A549 (cell line): Measurements from ENCODE around the gene SH3TC2. TPM values are rescaled to one million over a fixed set of nuclear protein-coding genes. Genes with fewer than 3 reads are reported as not detected.
A peak's percentile ranks its signal among the peaks of the same experiment; 100 is the strongest.

Experiments used
- ATAC-seq, 2 experiments: fragments of 200-7000 bp in 1 of 2; fragments of >200 bp in 1 of 2; cut with Nextera tagmentation in 1 of 2; cut with Tn5 transposase in 1 of 2; 3 replicates each; pipeline versions ENCODE4 v1.8.0 to v1.9.1; 2018 to 2020; ENCODE audit warnings: mild to moderate bottlenecking in 1 of 2, moderate library complexity in 1 of 2
- CTCF ChIA-PET: fragments of 300-600 bp; sonication (Branson Sonifier 250); formaldehyde crosslinking; extraction: SDS; loops from one replicate; lab custom pipeline; 2021; ENCODE audit warnings: antibody characterized with exemption, inconsistent platforms; lab: Yijun Ruan, JAX
- POLR2A ChIA-PET: fragments of 350-600 bp; formaldehyde crosslinking; extraction: SDS; loops from one replicate; lab custom pipeline; 2021; ENCODE audit warnings: antibody characterized with exemption, inconsistent platforms; lab: Yijun Ruan, JAX
- DNase-seq, 2 experiments: peaks; one replicate each; pipeline versions ENCODE4 v3.0.0 to v3.0.0-alpha.2; 2011 to 2016; ENCODE audit warnings: low read depth in 1 of 2, low spot score in 1 of 2
- FAIRE-seq: peaks from 2 replicates; lab custom pipeline; 2011; peaks lifted over from hg19 to GRCh38; lab: Jason Lieb, UNC
- H3K27ac ChIP-seq, 2 experiments: fragments of >200 bp; sonication (Bioruptor Twin); formaldehyde crosslinking; 3 replicates each; pipeline ENCODE4 v1.5.1; 2016 to 2017
- H3K4me1 ChIP-seq: fragments of >200 bp; sonication (Bioruptor Twin); formaldehyde crosslinking; 3 replicates; pipeline ENCODE4 v1.6.1; 2016
- H3K4me2 ChIP-seq: fragments of >200 bp; sonication (Bioruptor Twin); formaldehyde crosslinking; 3 replicates; pipeline ENCODE4 v1.6.1; 2016
- H3K4me3 ChIP-seq: fragments of >200 bp; sonication (Bioruptor Twin); formaldehyde crosslinking; 3 replicates; pipeline ENCODE4 v1.5.1; 2016
- H3K9me3 ChIP-seq: fragments of >200 bp; sonication (Bioruptor Twin); formaldehyde crosslinking; 3 replicates; pipeline ENCODE4 v1.6.1; 2016
- BCL3 ChIP-seq: fragments of >200 bp; sonication (Bioruptor Twin); formaldehyde crosslinking; IDR thresholded peaks from 3 replicates; pipeline ENCODE4 v1.6.1; 2016
- BHLHE40 ChIP-seq: IDR thresholded peaks from 2 replicates; pipeline ENCODE4 v1.6.1; 2012; ENCODE audit warnings: low read depth, low read length, inconsistent platforms
- CEBPB ChIP-seq, 2 experiments: fragments of >200 bp in 1 of 2; sonication (Bioruptor Twin) in 1 of 2; formaldehyde crosslinking in 1 of 2; IDR thresholded peaks; 2 replicates each; pipeline ENCODE4 v1.6.1; 2012 to 2016
- FOSL2 ChIP-seq, 2 experiments: fragments of 450-650 bp in 1 of 2; fragments of >200 bp in 1 of 2; sonication (Bioruptor Twin) in 1 of 2; formaldehyde crosslinking; IDR thresholded peaks; 2 replicates each; pipeline versions ENCODE4 v1.5.0 to v1.6.1; 2016 to 2020; ENCODE audit warnings: mild to moderate bottlenecking in 1 of 2, moderate library complexity in 1 of 2
- HOXB5 ChIP-seq: fragments of 250-450 bp; sonication (Bioruptor Pico); IDR thresholded peaks from 2 replicates; pipeline ENCODE4 v1.5.0; 2020; ENCODE audit warnings: mild to moderate bottlenecking, moderate library complexity
- JUN ChIP-seq, 2 experiments: fragments of >200 bp; sonication (Bioruptor Twin); formaldehyde crosslinking; IDR thresholded peaks; 2 replicates in 1 of 2; 3 replicates in 1 of 2; pipeline ENCODE4 v1.6.1; 2016 to 2017
- KDM5A ChIP-seq: fragments of 200-600 bp; sonication (generic); IDR thresholded peaks from 2 replicates; pipeline ENCODE4 v1.6.1; 2016; ENCODE audit warnings: antibody characterized with exemption, mild to moderate bottlenecking
- MYC ChIP-seq: IDR thresholded peaks from 2 replicates; pipeline ENCODE4 v1.6.1; 2012; ENCODE audit warnings: mild to moderate bottlenecking, inconsistent platforms, low read length, improper control_type of control experiment, borderline replicate concordance
- PBX3 ChIP-seq: IDR thresholded peaks from 2 replicates; pipeline ENCODE4 v1.6.1; 2012
- PHF8 ChIP-seq: fragments of 200-600 bp; sonication (generic); IDR thresholded peaks from 2 replicates; pipeline ENCODE4 v1.6.1; 2016; ENCODE audit warnings: low read depth, mild to moderate bottlenecking, antibody characterized with exemption, moderate library complexity, borderline replicate concordance
- POLR2AphosphoS2 ChIP-seq: conservative IDR thresholded peaks from 2 replicates; pipeline ENCODE4 v1.6.1; 2012; ENCODE audit warnings: low read length, improper control_type of control experiment, inconsistent platforms
- RFX5 ChIP-seq: fragments of 450-650 bp; IDR thresholded peaks from 2 replicates; pipeline ENCODE4 v1.7.1; 2014; ENCODE audit warnings: antibody characterized with exemption, mild to moderate bottlenecking, moderate library complexity
- TFCP2L1 ChIP-seq: fragments of 250-450 bp; sonication (Bioruptor Pico); IDR thresholded peaks from 2 replicates; pipeline ENCODE4 v1.5.0; 2021; ENCODE audit warnings: mild to moderate bottlenecking
- USF2 ChIP-seq: fragments of 450-650 bp; IDR thresholded peaks from 2 replicates; pipeline ENCODE4 v1.6.1; 2014; ENCODE audit warnings: antibody characterized with exemption
- ZC3H11A ChIP-seq: fragments of 450-650 bp; IDR thresholded peaks from 2 replicates; pipeline ENCODE4 v1.6.1; 2014; ENCODE audit warnings: antibody characterized with exemption, mild to moderate bottlenecking
- WGBS: methylation state at CpG from one replicate; pipeline ENCODE4 v1.1.6; 2017; ENCODE audit errors: missing lambda C conversion rate; 5-methylcytosine and 5-hydroxymethylcytosine counted together
- polyA plus RNA-seq, 4 experiments: library from polyadenylated mRNA; depleted of rRNA in 3 of 4; stranded (reverse); fragments of >200 nt; fragmentation: RNase III in 1 of 4; extraction: RNeasy Plus Mini Kit Qiagen cat#74134 plus additional on column Dnase treatment in 1 of 4; gene quantifications; 2 replicates in 3 of 4; 3 replicates in 1 of 4; pipeline ENCODE4 v1.2.3, GENCODE V29; 2011 to 2017

The SH3TC2 gene
- polyA plus RNA-seq, 2 of the 4 experiments (the other 2 are of a cell fraction): 0.06 to 0.34 TPM

- TF ChIP-seq BHLHE40 (no peak), KDM5A (no peak), RFX5 (no peak), BCL3 (no peak), MYC (no peak), POLR2AphosphoS2 (no peak), USF2 (no peak)
- ChIA-PET CTCF (interaction anchor here (1.0 to 2.9 kb wide), 5 partner anchors 8 to 358 kb away, joined by 3 to 8 read pairs (median 3); no protein-coding TSS in a partner anchor), POLR2A (no interaction called here)
- Histone ChIP-seq H3K4me3 (no peak overlapping the region), H3K4me1 (no peaks in the 10 kb centered on the region), H3K4me2 (no peak overlapping the region), H3K27ac (no peak overlapping the region), H3K9me3 (no peaks in the 10 kb centered on the region)
- WGBS: 16% methylated on average over 3 of the region's 3 CpGs
- FAIRE-seq (no peak), ATAC-seq (no peak), DNase-seq (no peak)
Observed at GRCh38 chr5:149088686-149089085, 25.8 kb upstream of the SH3TC2 start.

DNA sequence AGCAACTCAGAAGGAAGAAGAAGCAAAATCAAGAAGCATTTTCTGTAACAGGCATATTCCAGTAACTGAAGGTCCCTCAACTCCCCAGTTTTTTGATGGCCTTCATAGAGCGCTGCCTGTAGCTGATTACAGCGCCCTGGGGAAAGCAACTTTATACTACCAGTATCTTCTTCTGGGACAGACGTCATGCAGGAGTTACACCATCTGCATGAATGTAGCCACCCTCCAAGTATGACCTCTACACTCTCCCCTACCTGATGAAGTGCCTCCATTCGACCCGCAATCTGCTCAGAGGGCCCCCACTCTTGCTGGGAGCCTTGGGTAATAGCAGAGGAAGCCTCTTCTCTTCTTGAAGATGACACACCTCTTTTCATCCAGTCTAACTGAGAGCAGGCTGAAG lies 21.0 kb upstream of the SH3TC2 start:
- H3K4me2 ChIP-seq: no peak overlapping the region
- TF ChIP-seq JUN (IDR thresholded peaks at IDR 0.05) (no peak), TFCP2L1 (CRISPR knock-in tag) (no peak), PBX3 (no peak), FOSL2 (IDR thresholded peaks at IDR 0.05) (no peak), FOSL2 (CRISPR knock-in tag; IDR thresholded peaks at IDR 0.05) (no peak), CEBPB (IDR thresholded peaks at IDR 0.05) (no peak), PHF8 (no peak)
- 36% methylated on average over 5 of the region's 5 CpGs for WGBS
- ATAC-seq (no peak), FAIRE-seq (no peak), DNase-seq (no peak)
- ChIA-PET POLR2A (no interaction called here), CTCF (no interaction called here)
- no peak overlapping the region for H3K4me3 ChIP-seq
- no peaks in the 10 kb centered on the region for H3K4me1 ChIP-seq
- no peaks in the 10 kb centered on the region for H3K9me3 ChIP-seq
- no peak overlapping the region for H3K27ac ChIP-seq

DNA sequence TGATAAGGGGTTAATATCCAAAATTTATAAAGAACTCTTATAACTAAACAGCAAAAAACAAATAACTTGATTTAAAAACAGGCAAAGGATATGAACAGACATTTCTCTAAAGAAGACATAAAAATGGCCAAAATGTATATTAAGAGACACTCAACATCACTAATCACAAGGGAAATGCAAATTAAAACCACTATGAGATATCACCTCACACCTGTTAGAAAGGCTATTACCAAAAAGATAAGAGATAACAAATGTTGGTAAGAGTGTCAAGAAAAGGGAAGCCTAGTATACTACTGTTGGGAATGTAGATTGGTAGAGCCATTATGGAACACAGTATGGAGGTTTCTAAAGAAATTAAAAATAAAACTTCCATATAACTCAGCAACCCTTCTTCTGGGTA lies 19.4 kb upstream of the SH3TC2 start:
- ChIA-PET CTCF (interaction anchor here (1.2 to 1.3 kb wide), 2 partner anchors 33 to 47 kb away, joined by 3 read pairs; no protein-coding TSS in a partner anchor), POLR2A (no interaction called here)
- no peak overlapping the region for H3K4me3 ChIP-seq
- DNase-seq: no peak
- no peak for TF ChIP-seq USF2
- TF ChIP-seq, all 56 proteins: peak for 0
- FAIRE-seq: no peak
- H3K4me1 ChIP-seq: no peaks in the 10 kb centered on the region
- H3K9me3 ChIP-seq: no peaks in the 10 kb centered on the region
- no peak overlapping the region for H3K27ac ChIP-seq
- H3K4me2 ChIP-seq: no peak overlapping the region
- ATAC-seq: no peak

DNA sequence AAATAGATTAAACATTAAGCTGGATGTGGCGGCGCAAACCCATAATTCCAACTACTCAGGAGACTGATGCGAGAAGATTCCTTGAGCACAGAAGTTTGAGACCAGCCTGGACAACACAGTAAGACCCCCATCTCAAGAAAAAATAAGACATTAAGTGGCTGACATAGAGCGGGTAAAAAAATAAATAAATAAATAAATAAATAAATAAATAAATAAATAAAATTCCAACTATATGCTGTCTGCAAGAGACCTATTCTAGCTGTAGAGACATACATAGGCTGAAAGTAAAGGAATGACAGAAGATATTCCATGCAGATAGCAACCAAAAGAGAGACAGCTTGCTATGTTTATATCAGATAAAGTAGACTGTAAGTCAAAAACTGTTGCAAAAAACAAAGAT lies 17.4 kb upstream of the SH3TC2 start:
- DNase-seq: no peak
- TF ChIP-seq HOXB5 (CRISPR knock-in tag) (no peak), POLR2AphosphoS2 (no peak), ZC3H11A (peak; percentile 86)
- POLR2A ChIA-PET: no interaction called here
- Histone ChIP-seq H3K4me2 (no peak overlapping the region), H3K9me3 (no peaks in the 10 kb centered on the region), H3K27ac (no peak overlapping the region), H3K4me3 (no peak overlapping the region), H3K4me1 (no peaks in the 10 kb centered on the region)
- ATAC-seq: no peak
- CTCF ChIA-PET: interaction anchor here (0.6 kb wide), 1 partner anchor 33 kb away, joined by 3 read pairs; no protein-coding TSS in a partner anchor
- 80% methylated on average over 4 of the region's 4 CpGs for WGBS
- no peak for FAIRE-seq
